AG09319 (cell line): ENCODE measurements around the gene ATP8B1.

Source experiments
- DNase-seq: peaks from one replicate; pipeline ENCODE4 v3.0.0-alpha.2; 2010; ENCODE audit warnings: low read depth; ENCODE audit errors: extremely low read depth
- TF ChIP-seq, protein P1 (sequence below): IDR thresholded peaks from 2 replicates; pipeline ENCODE4 v1.5.1; 2011; ENCODE audit warnings: low read depth, mild to moderate bottlenecking, inconsistent platforms, low read length, moderate library complexity

The ATP8B1 gene

DNA sequence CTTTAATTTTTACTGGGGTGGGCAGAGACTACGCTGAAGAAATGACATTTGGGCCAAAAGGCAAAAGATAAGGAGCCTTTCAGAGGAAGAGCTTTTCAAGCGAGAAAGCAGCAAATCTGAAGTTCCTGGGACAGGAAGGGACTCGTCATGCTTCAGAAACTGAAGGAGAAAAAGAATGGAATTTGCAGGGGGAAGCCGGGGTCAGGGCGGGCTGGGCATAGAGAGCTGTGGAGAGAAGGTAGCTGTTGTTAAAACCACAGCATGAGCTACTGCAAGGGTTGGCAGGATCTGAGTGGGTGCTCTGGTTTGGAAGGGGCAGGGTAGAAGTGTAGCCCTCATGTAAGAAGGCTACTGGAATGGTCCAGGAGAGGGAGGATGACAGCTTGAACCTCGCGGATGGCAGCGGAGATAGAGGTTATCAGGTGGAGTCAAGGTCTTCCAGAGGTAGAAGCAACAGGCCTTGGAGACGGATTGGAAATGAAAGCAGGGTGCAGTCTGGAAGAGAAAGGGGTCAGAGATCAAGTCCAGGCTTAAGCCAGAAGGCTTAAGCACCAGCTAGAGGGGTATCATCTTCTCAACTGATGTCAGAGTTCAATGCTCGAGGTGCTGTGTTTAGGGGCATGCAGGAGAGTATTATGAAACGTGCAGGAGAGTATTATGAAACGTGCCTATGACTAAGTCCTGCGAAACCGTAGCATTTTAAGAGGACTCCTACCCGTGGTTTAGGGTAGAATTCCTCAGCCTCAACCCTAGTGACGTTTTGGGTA, 18.9 kb downstream of the ATP8B1 start:
- TF ChIP-seq, protein P1, sequence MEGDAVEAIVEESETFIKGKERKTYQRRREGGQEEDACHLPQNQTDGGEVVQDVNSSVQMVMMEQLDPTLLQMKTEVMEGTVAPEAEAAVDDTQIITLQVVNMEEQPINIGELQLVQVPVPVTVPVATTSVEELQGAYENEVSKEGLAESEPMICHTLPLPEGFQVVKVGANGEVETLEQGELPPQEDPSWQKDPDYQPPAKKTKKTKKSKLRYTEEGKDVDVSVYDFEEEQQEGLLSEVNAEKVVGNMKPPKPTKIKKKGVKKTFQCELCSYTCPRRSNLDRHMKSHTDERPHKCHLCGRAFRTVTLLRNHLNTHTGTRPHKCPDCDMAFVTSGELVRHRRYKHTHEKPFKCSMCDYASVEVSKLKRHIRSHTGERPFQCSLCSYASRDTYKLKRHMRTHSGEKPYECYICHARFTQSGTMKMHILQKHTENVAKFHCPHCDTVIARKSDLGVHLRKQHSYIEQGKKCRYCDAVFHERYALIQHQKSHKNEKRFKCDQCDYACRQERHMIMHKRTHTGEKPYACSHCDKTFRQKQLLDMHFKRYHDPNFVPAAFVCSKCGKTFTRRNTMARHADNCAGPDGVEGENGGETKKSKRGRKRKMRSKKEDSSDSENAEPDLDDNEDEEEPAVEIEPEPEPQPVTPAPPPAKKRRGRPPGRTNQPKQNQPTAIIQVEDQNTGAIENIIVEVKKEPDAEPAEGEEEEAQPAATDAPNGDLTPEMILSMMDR, result no peak
- DNase-seq, result no peak

DNA sequence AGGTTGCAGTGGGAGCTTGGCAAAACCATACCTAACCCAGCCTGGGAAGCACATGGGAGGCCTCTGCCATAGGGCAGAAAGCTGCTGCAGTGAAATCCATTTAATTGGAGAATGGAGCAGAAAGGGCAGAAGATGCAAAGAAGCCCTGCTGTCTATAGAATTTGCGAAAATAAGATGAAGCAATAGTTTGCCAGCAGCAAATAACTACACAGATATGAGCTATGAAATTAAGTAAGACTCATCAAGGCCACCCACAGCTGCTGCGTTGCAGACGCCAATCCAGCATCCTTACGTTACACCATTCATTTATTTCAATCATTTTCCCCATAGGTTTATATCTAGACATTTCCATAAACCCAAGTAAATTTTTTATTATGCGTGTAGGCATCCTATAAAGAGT, 21.1 kb downstream of the ATP8B1 start:
- no peak for DNase-seq

DNA sequence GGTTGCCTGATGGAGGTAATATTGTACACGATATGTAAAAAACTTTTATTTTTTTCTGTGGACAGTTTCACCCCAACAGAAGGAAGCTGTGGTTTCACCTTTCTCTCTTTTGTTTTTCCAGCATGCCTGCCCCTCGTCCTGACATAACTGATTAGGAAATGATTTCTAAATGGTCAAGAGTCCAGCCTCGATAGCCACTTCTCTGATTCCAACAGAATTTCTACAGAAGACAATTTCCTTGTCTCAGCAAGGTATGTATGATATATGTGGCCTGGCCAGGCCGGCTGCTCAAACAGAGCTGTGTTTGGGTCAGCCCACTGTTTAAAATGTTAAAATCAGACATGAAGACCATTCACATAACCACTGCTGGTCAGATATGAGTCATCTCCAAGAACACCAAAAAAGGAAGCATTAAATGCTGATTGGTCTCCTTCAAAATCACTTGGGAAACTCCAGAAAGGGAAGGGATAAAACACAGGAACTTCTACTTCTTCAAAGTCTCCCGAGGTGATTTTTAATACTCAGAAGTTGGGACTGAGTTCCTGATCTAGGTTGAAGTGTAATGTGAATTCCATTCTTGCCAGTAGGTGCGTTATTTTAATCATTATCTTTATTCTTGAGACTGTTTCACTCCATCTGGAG, 22.3 kb downstream of the ATP8B1 start:
- TF ChIP-seq, protein P1, result no peak
- DNase-seq, result no peak

More for the DNA sequence above, 21.1 kb downstream of the ATP8B1 start:
- TF ChIP-seq, protein P1, result no peak

DNA sequence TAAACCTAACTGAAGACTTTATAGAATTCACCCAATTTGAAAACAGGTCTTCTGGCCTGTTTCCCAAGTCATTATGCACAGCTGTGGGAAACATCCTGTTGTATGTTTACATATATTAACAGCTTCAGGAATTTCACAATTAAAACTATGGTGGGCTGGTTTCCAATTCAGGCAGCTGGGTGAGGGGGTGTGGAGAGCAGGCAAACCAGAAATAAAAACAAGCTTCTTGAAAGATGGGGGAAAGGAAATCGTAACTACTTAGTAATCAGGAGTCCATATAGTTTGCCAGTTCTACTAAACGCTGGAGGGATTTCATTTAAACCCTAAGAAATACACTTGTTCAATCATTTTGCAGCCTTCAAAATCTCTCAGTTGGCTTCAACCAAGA, 22.8 kb downstream of the ATP8B1 start:
- TF ChIP-seq, protein P1, result no peak
- DNase-seq, result no peak

DNA sequence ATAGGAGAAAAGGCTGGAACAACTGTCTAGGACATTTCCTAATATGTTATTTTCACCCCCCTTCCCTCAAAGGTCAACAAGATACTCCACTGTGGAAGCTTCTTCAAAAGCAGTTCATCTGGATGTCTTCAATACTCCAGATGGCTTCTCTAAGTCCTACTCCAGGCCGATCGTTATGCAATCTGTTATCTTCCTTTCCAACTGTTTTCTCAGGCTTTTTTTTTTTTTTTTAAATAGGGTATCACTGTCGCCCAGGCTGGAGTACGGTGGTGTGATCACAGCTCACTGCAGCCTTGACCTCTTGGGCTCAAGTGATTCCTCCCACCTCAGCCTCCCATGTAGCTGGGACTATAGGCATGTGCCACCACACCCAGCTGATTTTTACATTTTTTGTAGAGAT, 26.3 kb downstream of the ATP8B1 start:
- TF ChIP-seq, protein P1, result no peak
- no peak for DNase-seq

DNA sequence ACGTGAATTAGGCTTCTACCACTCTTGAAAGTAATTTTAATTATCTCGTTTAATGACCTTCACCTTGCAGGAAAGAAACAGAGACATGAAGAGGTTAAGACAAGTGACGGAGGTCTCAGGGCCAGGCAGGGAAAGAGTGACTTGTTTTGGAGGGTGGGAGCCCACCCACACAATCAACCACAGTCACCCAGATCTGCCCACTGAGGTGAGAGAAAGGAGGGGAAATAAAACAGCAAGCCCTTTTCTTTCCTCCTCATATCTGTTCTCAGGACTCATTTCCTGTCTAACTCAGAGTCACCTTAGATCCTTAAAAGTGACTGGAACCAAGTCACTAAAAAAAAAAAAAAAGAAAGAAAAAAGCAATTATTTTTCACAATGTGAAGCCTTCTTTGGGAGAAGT, 26.8 kb downstream of the ATP8B1 start:
- no peak for DNase-seq
- TF ChIP-seq, protein P1, result no peak

DNA sequence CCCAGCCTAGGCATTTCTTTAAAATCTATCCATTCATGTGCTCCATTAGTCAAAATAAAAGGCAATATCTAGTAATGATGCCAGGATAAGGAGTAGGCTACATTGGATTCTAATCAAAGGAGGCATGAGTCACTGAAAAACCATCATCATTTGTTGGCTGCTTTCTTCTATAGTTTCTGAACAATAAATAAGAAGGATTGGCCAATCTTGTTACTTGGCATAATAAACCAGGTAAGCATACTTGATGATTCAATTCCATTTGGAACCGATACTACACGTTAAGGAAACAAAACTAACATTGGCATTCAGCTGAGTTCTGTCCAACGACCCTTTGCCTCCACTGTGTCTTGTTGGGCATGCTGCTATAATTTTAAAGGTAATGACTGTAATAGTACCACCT, 27.2 kb downstream of the ATP8B1 start:
- DNase-seq, result no peak

More for the DNA sequence above, 27.2 kb downstream of the ATP8B1 start:
- TF ChIP-seq, protein P1, result no peak
